HG03521 (cell line): ENCODE results near the gene TRIO.

Experiments
- ATAC-seq: cut with Tn5 transposase; IDR thresholded peaks from one replicate; pipeline ENCODE4 v1.9.1; 2021; ENCODE audit warnings: mild to moderate bottlenecking, moderate library complexity; ENCODE audit not compliant: unreplicated experiment

TRIO gene

GRCh38 chr5:14260637-14261036, 117.5 kb downstream of the TRIO start:
- ATAC-seq = no peak

- no peak for ATAC-seq
Observed at GRCh38 chr5:14261235-14261634, 118.1 kb downstream of the TRIO start.

GRCh38 chr5:14261856-14262611, 118.9 kb downstream of the TRIO start:
- no peak for ATAC-seq

DNA sequence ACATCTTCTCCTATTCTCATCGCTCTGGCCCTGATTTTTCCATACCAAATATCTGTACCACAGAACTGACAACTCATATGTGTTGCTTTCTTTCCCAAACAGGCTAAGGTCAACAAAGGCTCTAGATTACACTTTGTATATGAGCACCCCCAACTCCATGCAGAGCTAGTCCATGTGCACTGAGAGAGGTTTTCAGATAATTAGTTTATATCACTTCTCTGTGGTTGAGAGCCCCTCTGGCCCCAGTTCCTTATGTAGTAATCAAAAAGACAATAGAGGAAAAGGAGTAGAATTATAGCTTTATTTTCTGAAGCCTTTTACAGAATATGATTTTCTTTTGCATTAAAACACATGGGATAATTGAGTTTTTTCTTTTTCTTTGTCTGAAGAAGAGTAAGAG, 120.0 kb downstream of the TRIO start:
- ATAC-seq = no peak

- ATAC-seq = no peak
Observed at GRCh38 chr5:14263699-14264098, 120.6 kb downstream of the TRIO start.

GRCh38 chr5:14264605-14265316, 121.6 kb downstream of the TRIO start:
- ATAC-seq = peak; percentile 89

DNA sequence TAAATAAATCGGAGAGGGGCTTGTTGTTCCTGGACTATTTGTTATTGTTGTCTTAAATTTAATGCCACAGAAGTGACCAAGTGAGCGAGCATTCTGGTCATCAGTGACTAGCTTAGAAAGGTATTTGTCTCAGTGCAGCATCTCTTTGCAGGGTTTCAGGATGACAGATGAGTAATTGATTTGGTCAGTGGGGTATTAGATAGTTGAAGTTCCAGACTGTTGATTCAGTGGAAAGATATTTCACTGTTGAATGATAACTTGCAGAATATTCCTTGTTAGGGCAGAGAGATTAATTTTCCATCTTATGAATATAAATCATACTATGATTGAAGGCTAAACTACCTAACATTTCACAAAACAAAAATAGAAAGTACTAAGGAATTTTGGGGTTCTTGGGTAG, 122.4 kb downstream of the TRIO start:
- ATAC-seq = no peak

- ATAC-seq = no peak
Observed at GRCh38 chr5:14266171-14266570, 123.0 kb downstream of the TRIO start.

DNA sequence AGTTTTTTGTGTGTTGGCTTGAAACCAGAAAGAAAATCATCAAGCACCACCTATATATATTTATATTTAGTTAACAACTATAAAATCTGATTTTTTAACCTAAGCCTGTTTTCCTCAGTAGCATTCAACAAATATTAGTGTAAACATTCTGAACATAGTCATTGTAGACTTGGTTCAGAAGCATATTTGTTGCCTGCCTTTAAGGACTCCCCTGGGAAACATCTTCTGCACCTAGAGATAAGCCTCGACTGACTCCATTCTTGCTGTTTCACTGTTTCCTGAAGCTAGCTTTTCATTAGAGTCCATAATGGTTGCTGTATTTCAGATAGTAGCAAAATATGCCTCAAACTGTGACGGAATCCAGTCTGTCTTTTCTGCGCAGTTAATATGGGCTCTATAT, 123.5 kb downstream of the TRIO start:
- no peak for ATAC-seq

DNA sequence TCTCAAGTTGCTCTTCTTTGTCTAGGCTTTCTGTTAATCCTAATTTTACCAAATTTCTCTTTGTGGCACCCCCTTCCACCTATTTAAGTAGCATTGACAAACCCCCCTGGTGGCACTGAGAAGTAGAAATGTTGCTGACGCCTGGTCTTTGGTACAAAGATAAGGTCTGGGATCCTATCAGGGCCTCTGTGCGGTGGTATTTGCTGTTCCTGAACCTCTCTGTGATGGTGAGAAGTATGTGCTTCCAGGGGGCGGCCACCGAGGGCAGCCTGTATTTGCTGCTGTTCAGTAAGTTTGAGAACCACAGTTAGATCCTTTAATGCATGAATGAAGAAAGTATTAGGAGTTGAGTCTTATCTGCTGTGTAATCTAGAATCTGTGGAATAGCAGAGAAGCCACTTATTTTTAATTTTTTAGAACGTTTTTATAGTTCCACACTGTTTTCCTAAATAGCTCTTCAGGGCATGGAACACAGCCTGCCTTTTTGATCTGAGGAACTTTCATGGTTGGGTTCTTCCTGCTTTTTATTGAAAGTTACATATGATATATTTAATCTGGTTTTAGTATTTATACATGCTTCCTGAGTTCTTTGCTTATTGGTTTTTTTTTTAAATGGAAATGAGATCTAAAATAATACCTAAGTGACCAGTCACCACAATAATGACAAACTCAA, 124.2 kb downstream of the TRIO start:
- ATAC-seq = no peak

- no peak for ATAC-seq
Observed at GRCh38 chr5:14267991-14268708, 125.0 kb downstream of the TRIO start.

GRCh38 chr5:14268738-14269137, 125.6 kb downstream of the TRIO start:
- no peak for ATAC-seq

DNA sequence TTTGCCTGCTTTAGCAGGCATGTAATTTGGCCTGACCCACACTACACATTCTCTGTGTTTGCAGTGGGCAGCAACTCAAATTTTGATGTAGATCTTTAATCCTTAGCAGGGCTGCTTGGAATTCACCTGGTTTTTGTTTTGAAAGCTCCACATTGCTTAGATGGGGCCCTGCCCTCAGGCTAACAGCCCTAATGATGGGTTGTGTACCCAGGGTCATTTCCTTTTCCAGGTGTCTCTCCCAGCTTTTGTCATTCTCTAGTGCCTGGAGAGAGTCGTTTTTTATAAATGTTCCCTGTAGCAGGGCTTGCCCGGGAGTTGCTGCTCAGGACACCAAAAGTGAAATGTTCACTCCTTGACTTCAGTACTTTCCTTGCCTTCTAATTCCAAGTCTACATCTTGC, 126.3 kb downstream of the TRIO start:
- ATAC-seq = no peak

- ATAC-seq = peak; percentile 53
Observed at GRCh38 chr5:14270209-14270702, 127.1 kb downstream of the TRIO start.

- ATAC-seq = no peak
Observed at GRCh38 chr5:14272548-14273205, 129.5 kb downstream of the TRIO start.

DNA sequence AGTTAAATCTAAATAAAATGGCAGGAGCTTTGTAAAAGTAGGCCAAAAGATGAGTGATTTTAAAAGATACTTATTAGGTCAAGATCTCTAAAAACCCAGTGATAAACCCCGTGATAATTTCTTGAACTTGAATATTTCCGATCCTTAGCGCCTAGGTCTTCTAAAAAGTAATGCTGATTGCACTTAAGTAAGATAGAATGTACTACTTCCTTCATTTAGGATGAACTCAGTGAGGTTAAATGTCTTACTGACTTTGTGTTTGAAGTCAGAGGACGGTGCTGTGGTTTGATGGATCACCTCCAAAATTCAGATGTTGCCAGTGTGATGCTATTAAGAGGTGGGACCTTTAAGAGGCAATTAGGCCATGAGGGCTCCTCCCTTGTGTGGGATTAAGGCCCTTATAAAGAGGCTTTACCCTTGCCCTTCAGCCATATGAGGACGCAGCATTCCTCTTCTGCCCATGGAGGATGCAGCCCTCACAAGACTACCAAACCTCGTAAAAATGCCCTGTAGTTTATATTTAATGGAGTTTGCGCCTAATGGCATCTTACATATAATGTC, 130.1 kb downstream of the TRIO start:
- ATAC-seq = no peak

- no peak for ATAC-seq
Observed at GRCh38 chr5:14276380-14276779, 133.2 kb downstream of the TRIO start.

DNA sequence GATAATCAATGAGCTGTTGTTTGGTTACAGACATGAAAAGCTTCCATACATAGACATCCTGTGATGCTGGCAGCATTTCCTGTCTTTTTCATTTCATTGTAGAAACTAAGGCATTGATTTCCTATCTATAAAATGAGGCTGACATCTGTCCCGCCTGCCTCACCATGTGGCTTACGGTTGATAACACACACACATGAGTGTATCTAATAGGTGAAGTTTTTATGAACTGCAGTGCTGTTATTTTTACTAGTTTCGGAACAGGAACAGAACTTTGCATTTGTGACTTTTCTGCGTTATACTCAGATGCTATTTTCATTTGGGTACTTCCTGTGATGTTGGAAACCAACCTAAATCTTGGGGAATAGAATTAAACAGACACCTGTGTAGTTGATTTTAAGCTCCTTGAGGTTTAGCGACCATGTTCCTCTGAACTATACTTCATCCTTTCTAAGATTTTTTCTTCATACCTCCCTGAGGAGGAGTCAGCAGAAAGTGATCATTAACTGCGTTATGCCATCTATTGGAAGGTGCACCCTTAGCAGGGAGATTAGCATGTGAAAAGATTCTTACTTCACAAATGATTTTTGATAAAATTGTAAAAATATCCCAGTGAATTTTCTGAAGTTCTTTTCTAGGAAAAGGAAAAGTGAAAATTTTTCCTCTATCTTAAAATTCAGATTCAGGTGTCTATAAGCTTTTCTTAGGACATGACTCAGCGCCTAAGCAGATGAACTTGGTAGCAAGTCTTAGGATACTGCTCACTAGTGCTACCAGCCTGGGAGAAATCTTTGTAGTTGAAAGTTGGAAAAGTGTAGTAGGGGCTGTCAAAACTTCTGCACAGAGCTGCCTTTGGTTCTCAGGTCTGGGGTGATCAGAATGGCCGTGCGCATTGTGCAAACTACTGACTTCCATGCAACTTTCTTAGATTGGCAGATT, 134.5 kb downstream of the TRIO start:
- ATAC-seq = peak; percentile 34

- ATAC-seq = no peak
Observed at GRCh38 chr5:14280294-14280854, 137.2 kb downstream of the TRIO start.
